NCI-H2227 (cell line): ENCODE measurements around the gene TELO2.

Experiments
- DNase-seq: peaks from one replicate; lab custom pipeline; 2025; ENCODE audit not compliant: unreplicated experiment; lab: John Stamatoyannopoulos, UW

TELO2 gene

DNA sequence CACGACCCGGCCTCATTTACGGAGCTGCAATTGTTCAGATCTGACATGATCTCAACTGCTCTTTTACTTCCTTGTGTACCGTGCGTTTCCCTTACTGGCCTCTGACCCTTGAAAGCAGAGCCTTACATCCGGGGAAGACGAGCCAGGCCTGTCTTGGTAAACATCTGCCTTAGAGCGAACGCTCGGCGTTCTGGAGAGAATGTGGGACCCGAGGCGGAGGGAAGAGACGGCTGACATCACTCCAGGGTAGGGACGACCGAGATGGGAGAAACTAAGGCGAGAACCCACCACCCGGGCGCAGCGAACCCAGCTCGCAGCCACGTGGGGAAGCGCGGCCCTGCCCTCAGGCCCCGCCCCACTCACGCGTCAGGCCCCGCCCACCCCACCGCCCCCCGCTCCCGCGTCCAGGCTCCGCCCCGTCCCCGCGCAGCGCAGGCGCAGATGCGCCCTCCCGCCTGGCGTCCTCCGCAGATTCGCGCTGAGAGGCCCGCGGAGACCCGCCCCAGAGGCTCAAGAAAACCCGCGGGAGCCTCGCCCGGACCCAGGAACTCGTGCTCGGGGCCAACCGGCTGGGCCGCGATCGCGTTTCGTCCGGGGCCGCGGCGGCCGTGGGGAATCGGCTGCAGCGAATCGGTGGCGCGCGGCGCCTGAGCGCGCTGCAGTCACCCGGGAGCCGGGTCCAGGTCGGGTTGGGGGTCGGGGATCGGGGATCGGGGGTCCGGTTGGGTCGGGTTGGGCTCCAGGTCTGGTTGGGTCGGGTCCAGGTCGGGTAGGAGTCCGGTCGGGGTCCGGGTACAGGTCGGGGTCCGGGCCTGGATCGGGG, at the start of gene TELO2:
TELO2 (plus strand) TSS at position 438 of the 823 bp plus-strand sequence. CDS start 922 bp downstream, outside the sequence.
- peak; percentile 91 for DNase-seq

DNA sequence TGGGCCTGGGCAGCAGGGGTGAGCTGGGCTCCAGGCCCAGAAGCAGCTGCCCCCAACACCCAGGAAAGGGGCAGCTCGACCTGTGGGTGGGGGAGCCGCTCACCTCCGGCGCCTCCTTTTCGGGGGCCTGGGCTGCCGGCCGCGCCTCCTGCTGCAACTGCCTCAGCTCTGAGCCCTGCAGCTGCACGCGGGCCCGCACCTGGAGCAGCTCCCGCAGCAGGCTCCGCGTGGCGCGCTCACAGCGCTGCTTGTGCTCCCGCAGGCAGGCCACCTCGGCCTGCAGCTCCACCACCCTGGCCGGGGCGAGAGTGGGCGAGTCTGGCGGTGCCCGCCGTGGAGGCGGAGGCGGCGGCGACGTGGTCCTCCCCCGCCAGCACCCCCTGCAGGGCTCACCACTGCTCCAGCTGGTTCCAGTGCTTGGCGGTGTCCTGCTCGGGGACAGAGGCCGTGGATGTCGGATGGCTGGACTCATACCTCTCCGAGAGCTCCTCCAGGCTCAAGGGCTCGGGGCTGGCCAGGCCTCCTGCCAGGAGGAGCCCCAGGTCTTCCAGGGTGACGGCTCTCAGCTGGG, 49.7 kb upstream of the TELO2 start:
- no peak for DNase-seq

DNA sequence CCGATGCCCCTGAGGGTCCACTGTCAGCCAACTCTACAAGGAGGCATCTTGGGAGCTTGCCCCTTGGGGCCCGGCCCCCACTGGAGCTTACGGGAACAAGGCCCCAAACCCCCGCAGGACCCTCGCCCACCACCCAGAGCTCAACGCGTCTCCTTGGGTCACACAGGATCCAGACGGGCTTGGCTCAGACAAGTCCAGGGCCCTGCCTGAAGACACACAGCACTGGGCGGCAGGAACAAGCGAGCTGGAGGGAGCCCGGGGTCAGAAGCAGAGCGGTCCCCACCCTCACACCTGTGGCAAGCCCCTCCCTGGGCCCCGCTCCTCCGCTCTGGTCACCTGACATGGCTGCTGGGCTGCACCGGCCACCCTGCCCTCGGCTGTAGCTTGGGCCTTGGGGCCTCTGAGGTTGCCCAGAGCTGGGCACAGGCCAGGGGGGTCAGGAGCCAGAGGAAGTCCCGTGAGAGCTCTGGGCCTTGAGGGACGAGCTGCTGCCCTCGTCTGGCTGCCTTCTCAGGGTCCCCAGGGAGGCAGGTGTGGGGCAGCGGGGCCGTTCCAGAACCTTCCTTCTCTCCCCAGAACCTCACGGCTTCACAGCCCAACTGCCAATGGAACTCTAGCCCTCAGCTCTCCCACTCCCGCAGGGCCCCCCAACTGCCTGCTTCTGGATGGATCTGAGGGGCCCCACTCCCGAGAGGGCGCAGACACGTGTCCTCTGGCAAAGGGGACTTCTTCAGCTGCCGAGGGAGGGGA, 49.0 kb upstream of the TELO2 start, which contains the start of gene CCDC154:
CCDC154 (minus strand) TSS at position 577 of the 750 bp plus-strand sequence; CDS start at position 343, 234 bp downstream.
- no peak for DNase-seq

DNA sequence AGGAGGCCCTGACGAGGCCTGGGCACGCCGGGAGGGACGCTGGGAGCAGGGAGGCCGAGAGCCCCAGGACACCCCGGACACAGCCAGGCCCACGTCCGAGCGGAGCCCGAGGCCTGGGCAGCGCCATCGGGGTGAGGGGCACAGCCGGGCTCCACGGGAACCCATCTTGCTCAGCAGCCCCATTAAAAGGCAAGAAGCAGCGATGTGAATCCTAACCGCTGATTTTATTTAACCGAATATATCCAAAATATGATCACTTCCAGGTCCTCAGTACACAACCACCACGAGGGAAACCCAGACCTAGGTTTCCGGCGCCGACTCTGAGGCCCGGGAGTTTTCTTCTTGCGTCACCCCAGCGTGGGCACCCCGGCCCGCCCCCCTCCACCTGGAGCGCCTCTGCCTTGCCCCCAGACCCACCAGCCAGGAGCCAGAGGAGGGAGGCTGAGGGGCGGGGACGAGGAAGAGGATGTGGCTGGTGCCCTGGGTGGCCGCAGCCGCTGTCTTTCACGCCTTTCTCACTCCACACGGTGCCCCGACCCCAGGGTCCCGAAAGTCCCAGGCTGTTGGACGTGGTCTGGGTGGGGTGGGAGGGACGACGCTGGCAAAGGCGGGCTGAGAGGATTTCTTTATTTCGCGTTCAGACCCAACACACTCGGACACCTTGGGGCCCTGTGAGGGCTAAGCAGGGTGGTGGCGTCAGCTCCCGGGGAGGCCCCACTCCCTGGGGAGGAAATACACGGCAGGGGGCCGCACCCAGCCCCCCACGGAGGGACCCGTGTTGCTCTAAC, 48.2 kb upstream of the TELO2 start:
- DNase-seq = no peak

DNA sequence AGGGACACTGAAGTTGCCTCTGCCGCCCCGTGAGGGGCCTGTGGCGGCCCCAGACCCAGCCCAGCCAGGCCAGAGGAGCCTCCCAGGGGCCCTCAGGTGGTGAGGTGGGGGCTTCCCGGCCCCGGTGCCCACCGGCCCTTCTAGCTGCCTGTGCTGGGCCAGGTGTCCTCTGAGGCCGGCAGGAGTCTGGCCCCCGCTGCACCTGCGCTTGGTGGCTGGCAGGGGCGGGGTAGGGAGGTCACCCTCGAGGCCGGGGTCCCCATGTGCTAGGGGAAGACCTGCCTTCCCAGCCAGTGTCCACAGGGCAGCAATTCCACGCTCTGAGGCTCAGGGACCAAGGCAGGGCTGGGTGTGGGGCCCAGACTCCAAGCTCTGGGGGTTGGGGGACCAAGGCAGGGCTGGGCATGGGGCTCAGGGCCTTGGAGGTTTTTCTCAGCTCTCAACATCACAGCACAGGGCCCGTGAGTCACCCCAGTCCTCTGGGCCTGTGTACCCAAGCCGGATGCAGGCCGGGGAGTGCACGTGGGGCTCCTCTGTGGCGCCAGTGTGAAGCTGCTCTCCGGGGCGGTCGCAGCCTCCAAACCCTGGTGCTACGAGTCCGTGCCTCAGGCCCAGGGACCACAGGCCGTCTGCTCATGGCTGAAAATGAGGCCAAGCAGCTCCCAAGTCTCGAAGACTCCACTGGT, 47.5 kb upstream of the TELO2 start:
- no peak for DNase-seq

DNA sequence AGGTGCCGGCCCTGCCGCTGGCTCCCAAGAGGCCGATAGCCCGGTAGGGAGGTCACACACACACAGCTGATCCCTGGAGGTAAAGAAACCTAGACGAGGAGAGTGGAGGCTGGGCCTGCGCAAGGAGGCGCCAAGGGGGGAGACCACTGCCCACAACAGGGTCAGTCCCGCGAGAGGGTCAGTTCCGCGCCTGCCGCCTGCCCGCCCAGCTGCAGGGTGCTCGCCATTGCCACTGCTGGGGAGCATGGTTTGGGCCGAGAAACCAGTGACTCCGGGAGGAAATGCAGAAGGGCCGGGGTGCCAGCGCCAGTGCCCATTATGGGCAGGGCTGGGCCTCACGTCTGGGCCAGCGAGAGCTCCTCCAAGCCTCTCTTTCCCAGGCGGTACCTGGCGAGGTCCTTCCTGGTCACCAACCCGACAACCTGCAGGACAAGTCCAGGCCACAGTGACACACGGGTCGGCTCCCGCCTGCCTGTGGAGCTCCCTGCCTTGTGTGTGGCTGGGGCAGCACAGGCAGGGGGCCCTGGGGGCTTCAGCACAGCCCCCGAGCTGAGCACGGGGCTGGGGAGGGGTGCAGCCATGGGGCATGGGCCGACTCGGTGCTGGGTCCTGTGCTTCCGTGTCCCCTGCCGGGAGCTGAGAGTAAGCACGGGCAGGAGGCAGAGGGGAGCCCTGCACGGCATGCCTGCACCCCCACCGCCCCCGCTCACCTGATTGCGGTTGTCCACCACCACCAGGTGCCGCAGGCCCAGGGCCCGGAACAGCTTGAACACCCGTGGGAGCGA, 46.7 kb upstream of the TELO2 start:
- no peak for DNase-seq

DNA sequence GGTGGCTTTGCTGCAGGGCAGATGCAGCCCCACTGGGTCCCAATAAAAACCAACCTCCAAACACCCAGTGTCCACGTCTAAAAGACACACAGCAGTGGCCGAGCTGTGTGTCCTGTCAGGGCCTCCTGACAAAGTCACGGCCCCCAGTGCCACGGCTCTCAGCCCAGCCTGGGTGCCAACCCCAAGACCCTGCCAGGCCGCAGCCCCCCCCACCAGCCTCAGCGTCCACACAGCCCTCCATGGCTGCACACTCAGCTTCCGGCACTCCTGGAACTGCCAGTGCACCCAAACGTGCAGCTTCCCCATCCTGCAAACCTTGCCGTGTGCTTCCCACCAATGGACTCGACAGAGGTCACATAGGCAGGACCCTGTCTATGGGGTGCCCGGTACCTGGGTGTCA, 45.2 kb upstream of the TELO2 start:
- no peak for DNase-seq

DNA sequence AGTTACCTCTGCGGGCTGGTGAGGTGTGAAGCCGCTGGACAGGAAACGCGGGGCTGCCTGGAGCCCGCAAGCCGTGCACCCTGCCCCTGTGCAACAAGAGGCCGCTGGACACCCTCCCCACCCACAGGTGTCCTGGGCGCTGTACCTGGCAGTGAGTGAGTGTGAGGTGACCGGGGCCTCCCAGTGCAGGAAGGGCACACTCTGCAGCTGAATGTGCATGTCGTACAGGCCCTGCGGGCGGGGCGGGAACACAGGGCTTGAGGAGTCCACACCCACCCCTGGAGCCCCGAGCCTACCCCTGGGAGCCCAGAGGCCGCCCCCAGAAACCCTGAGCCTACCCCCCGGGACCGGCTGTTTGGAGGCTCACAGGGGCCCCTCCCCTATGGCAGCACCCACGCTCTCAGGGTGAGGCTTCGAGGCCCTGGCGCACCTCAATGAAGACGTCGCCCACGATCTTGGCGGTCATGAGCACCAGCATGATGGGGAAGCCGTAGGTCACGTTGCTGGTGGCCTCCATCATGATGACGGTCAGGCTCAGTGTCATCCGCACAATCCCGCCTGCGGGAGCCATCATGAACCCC, 44.5 kb upstream of the TELO2 start:
- no peak for DNase-seq

DNA sequence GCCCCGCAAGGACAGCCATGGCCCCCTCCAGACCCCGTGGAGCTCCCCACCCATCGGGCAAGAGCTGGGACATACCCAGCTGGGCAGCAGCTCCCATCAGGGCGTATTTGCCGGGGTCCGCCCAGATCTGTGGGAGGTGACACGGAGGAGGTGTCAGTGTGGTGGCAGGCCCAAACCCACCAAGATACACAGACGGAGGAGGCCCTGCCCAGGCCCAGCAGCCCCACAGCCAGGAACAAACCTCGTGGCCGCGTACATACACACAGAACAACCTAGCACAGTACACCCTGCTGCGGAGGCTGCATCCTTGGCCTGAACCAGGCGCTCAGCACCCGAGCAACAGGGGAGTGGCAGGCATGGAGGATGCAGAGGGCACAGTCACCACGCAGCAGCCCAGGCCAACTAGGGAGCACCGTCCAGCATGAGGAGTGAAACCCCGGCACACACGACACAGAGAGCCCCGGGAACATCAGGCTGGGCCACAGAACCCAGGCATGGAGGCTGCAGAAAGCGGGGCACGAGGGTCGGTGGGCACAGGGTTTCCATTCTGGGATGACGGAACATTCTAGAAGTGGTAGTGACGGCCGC, 43.9 kb upstream of the TELO2 start:
- no peak for DNase-seq

DNA sequence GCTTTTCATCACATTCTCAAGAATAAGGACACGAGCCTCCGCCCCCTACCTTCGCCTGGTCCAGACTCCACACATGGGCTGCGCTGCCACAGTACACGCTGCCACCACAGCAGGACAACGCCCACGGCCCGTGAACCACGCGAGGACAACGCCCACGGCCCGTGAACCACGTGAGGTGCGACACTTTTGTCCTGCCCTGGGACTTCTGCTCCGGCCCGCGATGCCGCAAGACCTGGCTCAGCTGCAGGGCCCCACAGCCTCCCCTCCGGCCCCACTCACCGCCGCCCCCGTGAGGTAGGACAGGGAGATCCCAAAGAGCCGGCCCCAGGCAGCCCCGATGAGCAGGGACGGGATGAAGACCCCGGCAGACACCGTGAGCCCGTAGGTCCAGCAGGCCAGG, 42.9 kb upstream of the TELO2 start:
- no peak for DNase-seq

DNA sequence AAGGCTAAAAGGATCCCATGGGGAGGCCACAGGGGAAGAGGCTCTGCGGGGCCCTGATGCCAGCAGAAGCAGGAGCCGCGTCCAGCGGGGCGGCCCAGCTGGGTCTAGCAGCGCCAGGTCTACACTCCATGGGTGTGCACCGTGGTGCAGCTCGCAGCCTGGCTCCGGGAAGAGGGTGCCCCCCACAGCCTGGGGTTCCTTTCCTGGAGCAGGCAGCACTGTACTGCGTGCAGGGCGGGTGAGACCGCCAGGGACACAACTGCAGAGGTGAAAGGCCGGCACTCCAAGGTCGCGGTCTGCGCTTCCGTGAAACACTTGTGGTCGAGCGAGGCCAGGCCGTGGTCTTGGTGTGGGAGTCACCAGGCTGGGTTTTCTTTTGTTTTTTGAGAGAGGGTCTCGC, 42.3 kb upstream of the TELO2 start:
- DNase-seq = no peak

DNA sequence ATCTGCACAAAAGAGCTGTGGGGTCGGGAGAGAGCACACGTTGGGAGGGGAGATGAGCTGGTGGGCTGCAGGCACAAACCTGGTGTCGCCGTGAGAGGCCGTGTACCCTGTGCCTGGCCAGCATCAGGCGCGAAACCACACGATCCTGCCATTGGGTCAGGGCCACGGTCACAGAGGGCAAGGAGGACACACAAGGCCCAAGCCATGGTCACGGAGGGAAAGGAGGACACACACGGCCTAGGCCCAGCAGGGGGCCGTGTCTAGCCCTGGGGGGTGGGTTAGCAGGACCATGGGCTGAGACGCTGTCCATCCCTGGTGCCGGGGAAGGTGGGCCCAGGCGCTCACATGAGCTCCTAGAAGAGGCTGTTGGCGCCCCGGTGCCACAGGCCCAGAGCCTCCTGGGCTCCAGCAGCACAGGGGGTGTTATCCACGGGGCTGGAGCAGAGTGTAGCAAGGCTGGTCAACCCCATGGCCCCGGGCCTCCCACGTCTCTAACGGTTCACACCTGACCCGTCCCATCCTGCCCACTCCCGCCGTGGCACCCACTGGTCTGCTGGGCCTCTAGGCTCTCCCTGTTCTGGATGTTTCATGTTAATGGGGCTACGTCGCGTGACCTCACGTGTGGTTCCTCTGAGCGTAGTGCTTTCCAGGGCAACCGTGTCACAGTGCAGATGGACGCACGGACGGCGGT, 41.3 kb upstream of the TELO2 start:
- no peak for DNase-seq

DNA sequence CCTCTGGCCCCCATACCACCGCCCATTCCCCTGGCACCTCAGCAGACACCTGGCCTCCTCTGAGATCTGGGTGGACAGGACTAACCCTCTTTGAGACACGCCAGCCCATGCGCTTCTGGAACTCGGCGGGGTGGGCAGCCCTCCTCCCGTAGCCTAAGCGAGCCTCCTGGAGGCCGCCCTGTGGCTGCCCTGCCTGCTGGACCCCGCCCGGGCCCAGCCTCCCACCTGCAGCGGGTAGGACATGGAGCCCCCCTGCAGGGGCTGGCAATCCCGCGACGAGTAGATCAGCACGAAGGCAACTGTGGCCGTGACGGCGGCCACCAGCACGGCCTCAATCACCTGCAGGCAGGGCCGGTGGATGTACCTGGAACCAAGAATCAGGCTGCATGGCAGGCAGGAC, 40.6 kb upstream of the TELO2 start:
- DNase-seq = no peak

DNA sequence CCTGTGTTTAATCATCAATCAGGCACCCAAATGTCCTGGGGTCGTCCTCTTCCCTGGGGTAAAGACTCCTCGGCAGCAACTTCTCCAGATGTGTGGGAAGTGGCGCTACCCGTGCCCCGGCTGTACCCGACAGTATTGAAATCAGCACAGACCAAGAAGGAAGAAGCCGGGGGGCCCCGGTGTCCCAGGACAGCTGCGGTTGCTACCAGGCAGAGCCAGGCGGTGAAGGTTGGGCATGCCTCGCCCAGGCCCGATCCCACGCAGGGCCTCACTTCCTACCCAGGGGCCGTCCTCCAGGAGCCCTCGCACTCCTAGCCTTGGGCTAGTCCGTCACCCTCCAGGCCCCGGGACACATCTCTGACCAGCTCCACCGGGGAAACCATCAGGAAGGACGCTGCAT, 39.8 kb upstream of the TELO2 start:
- no peak for DNase-seq

DNA sequence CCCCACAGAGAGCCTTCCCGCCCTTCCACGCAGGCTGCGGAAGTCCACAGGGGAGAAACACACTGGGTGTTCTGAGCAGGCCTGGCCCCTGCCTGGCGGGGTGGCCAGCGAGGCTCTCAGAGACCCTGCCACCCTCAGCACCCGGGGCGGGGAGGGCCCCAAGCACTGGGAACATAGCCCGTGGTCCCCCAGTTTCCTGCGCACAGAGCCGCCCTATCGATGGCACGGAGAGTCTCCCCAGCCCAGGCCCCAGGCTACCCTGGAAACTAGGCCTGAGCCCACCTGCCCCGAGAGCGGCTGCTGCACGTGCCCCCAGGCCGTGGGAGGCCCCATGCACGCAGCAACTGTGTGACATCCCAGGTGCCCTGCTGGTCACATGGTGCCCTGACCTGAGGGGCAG, 38.6 kb upstream of the TELO2 start:
- DNase-seq = no peak

DNA sequence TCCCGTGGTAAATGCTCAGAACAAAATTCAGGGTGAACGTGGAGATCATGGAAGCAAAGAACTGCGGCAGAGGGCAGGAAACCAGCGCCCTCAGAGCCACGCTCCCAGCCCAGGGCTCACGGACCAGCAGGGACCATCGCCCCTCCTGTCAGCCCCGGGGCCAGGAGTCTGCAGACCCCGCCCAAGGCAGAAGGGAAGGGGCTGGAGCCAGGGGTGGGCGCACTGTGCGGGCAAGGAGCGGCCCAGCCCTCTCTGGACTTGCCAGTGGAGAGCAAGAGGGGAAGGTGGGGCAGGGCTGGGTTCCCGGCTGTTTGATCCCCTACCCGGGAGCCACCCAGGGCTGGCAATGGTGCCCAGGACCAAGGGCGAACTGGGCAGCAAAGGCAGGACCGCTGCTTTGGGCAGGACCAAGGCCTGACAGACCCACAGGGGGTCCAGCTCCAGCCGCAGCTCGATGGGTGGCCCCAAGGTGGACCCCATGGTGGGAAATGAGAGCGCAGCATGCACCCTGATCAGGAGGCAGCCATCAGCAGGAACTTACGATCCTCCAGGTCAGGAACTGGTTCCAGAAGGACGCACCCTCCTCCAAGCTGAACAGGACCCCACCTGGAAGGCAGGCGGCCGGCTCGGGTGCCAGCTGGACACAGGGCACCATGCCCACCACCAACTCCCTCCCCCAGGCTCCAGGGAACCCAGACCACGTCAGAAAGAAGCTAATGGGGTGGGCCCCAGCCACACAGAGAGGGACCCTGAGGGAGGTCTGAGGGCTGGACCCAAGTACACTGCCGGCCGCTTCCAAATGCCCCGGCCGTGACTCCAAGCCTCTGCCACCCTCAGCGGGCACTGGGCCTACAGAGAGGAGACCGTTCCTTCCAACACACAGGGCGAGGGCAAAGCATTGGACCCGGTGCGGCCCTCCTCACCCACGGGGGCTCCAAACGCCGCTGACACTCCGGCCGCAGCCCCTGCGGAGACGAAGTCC, 37.7 kb upstream of the TELO2 start:
- no peak for DNase-seq

DNA sequence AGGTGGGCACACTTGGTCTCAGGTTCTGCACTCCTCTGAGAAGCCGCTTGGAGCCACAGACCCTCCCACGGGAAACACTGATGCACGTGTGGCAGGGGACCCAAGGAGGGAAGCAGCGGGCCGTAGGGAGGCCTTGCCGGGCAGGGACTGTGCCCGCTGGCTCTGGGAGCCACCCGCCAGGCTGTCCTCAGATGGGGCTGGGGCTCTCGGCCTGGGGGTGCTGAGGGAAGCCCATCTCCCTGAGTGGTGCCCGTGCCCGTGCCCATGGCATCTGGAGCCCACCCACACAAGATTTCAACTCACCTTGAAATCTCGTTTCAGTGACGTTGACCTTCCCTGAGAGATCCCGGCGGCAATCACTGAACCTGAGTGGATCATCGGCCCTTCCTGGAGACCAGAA, 36.2 kb upstream of the TELO2 start:
- DNase-seq = no peak
